ENCODE data around the gene TWSG1.

DNA sequence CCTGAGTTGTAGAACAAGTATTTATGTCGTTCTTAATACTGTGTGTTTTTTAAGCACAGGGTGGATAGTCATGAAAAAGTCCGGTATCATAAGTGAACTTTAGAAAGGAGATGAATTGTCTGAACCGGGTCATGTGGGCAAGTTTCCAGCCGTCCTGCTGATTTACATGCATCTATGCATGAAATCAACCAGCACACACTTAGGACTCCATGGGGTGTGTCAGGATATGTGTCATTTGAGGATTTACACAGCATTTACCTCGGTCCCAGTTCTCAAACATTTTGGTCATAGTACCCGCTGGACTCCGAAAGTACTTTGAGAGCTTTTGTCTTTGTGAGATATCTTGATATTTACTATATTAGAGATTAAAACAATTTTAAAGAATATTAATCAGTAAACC, 47.5 kb upstream of the TWSG1 start:
- TF ChIP-seq, protein P1, sequence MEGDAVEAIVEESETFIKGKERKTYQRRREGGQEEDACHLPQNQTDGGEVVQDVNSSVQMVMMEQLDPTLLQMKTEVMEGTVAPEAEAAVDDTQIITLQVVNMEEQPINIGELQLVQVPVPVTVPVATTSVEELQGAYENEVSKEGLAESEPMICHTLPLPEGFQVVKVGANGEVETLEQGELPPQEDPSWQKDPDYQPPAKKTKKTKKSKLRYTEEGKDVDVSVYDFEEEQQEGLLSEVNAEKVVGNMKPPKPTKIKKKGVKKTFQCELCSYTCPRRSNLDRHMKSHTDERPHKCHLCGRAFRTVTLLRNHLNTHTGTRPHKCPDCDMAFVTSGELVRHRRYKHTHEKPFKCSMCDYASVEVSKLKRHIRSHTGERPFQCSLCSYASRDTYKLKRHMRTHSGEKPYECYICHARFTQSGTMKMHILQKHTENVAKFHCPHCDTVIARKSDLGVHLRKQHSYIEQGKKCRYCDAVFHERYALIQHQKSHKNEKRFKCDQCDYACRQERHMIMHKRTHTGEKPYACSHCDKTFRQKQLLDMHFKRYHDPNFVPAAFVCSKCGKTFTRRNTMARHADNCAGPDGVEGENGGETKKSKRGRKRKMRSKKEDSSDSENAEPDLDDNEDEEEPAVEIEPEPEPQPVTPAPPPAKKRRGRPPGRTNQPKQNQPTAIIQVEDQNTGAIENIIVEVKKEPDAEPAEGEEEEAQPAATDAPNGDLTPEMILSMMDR (IDR thresholded peaks at IDR 0.05): no peak
- TF ChIP-seq POLR2A (IDR thresholded peaks at IDR 0.05) (no peak), POLR2AphosphoS5 (IDR thresholded peaks at IDR 0.05) (no peak), EP300 (IDR thresholded peaks at IDR 0.05) (no peak)
